ENCODE data around the gene RNPEPL1.

- TF ChIP-seq CTCF (IDR thresholded peaks at IDR 0.05; ENCODE audit: low read length): no peak
- no peak for TF ChIP-seq EZH2 (optimal IDR thresholded peaks at IDR 0.05; ENCODE audit: low read depth, low read length)
- no peak for TF ChIP-seq EZH2phosphoT487 (IDR thresholded peaks at IDR 0.05; ENCODE audit: low read length)
These were observed 33.5 kb downstream of the RNPEPL1 start for GRCh38 chr2:240601831-240602160.

All from MM.1S (cell line).